Skeletal muscle cell (primary cell): ENCODE results near the gene PTPRT.
"Not testable (repeated sequence)": the region's sequence is repeated elsewhere in the genome, so short reads cannot be mapped to it uniquely, and the experiment has no call there.

Experiments used
- DNase-seq: peaks from one replicate; pipeline ENCODE4 v3.0.0-alpha.2; 2010; ENCODE audit warnings: low read depth
- H3K4me3 ChIP-seq: 2 replicates; pipeline ENCODE4 v1.5.1; 2011; ENCODE audit warnings: low read depth, mild to moderate bottlenecking, control low read depth, low read length, moderate library complexity

The PTPRT gene

GRCh38 chr20:42949950-42950349 lies 239.8 kb downstream of the PTPRT start:
- DNase-seq = no peak
- no peak overlapping the region for H3K4me3 ChIP-seq

GRCh38 chr20:42945234-42945994 lies 244.3 kb downstream of the PTPRT start:
- no peak overlapping the region for H3K4me3 ChIP-seq
- DNase-seq = no peak

- no peak for DNase-seq
- H3K4me3 ChIP-seq = no peak overlapping the region
Measured at GRCh38 chr20:42941629-42942028, 248.1 kb downstream of the PTPRT start.

- no peak overlapping the region for H3K4me3 ChIP-seq
- no peak for DNase-seq
Measured at GRCh38 chr20:42938441-42939205, 251.1 kb downstream of the PTPRT start.

GRCh38 chr20:42936482-42936881 lies 253.2 kb downstream of the PTPRT start:
- no peak overlapping the region for H3K4me3 ChIP-seq
- DNase-seq = no peak

GRCh38 chr20:42924215-42924614 lies 265.5 kb downstream of the PTPRT start:
- no peak overlapping the region for H3K4me3 ChIP-seq
- DNase-seq = no peak

- no peak overlapping the region for H3K4me3 ChIP-seq
- no peak for DNase-seq
Measured at GRCh38 chr20:42923348-42923918, 266.3 kb downstream of the PTPRT start.

- H3K4me3 ChIP-seq = no peak overlapping the region
- DNase-seq = no peak
Measured at GRCh38 chr20:42920776-42921175, 268.9 kb downstream of the PTPRT start.

GRCh38 chr20:42919316-42919715 lies 270.4 kb downstream of the PTPRT start:
- H3K4me3 ChIP-seq = no peak overlapping the region
- DNase-seq = no peak

GRCh38 chr20:42915081-42915480 lies 274.6 kb downstream of the PTPRT start:
- no peak for DNase-seq

GRCh38 chr20:42914302-42914701 lies 275.4 kb downstream of the PTPRT start:
- no peak for DNase-seq
- no peak overlapping the region for H3K4me3 ChIP-seq

More at GRCh38 chr20:42915081-42915480, 274.6 kb downstream of the PTPRT start:
- no peak overlapping the region for H3K4me3 ChIP-seq

- DNase-seq, H3K4me3 ChIP-seq: not testable (repeated sequence)
Measured at GRCh38 chr20:42910808-42911207, 278.9 kb downstream of the PTPRT start.

GRCh38 chr20:42907730-42908129 lies 282.0 kb downstream of the PTPRT start:
- H3K4me3 ChIP-seq = no peak overlapping the region
- DNase-seq = no peak

- no peak overlapping the region for H3K4me3 ChIP-seq
- DNase-seq = no peak
Measured at GRCh38 chr20:42906120-42906519, 283.6 kb downstream of the PTPRT start.

GRCh38 chr20:42902509-42902908 lies 287.2 kb downstream of the PTPRT start:
- no peak for DNase-seq
- H3K4me3 ChIP-seq = no peak overlapping the region

- DNase-seq = no peak
- H3K4me3 ChIP-seq = no peak overlapping the region
Measured at GRCh38 chr20:42901689-42902440, 287.8 kb downstream of the PTPRT start.

GRCh38 chr20:42900764-42901163 lies 288.9 kb downstream of the PTPRT start:
- H3K4me3 ChIP-seq, DNase-seq: not testable (repeated sequence)

GRCh38 chr20:42895020-42895419 lies 294.7 kb downstream of the PTPRT start:
- DNase-seq = no peak
- H3K4me3 ChIP-seq = no peak overlapping the region

GRCh38 chr20:42894483-42894882 lies 295.2 kb downstream of the PTPRT start:
- DNase-seq = no peak
- no peak overlapping the region for H3K4me3 ChIP-seq

- no peak overlapping the region for H3K4me3 ChIP-seq
- DNase-seq = no peak
Measured at GRCh38 chr20:42889517-42889916, 300.2 kb downstream of the PTPRT start.
